Loucy (cell line): ENCODE data around the gene SMCO2.

ENCODE experiments used
- CTCF ChIP-seq: fragments of 200-600 bp; sonication (generic); conservative IDR thresholded peaks from 2 replicates; pipeline ENCODE4 v1.5.1; 2014; ENCODE audit warnings: mild to moderate bottlenecking, antibody characterized with exemption, low read length
- EZH2phosphoT487 ChIP-seq: fragments of 200-600 bp; IDR thresholded peaks from 2 replicates; pipeline ENCODE4 v1.6.1; 2018; ENCODE audit warnings: antibody characterized with exemption, mild to moderate bottlenecking, moderate library complexity, borderline replicate concordance

- TF ChIP-seq CTCF: no peak
- no peak for TF ChIP-seq EZH2phosphoT487
Measured at GRCh38 chr12:27422697-27423096, 23.8 kb upstream of the SMCO2 start.
